A673 (cell line): Measurements from ENCODE around the gene GPRC5C. TPM values are rescaled to one million over a fixed set of nuclear protein-coding genes. Genes with fewer than 3 reads are reported as not detected.

Experiments
- BruUV-seq: library from RNA; stranded (reverse); fragments of 400-500 nt; replicated peaks from 2 replicates; lab custom pipeline; 2021; lab: Mats Ljungman, UMichigan
- CTCF ChIA-PET: fragments of 300-600 bp; sonication (Branson Sonifier 250); formaldehyde crosslinking; loops from one replicate; lab custom pipeline; 2022; ENCODE audit warnings: antibody characterized with exemption; lab: Charles Lee
- POLR2A ChIA-PET: fragments of 300-600 bp; sonication (Branson Sonifier 250); formaldehyde crosslinking; loops from one replicate; lab custom pipeline; 2022; ENCODE audit warnings: antibody characterized with exemption; ENCODE audit not compliant: low non-redundant PET; lab: Charles Lee
- DNase-seq: peaks from one replicate; pipeline ENCODE4 v3.0.0-alpha.2; 2015; ENCODE audit warnings: low spot score
- H3K27ac ChIP-seq: fragments of 200-600 bp; sonication (generic); 2 replicates; pipeline ENCODE4 v1.5.1; 2016; ENCODE audit warnings: mixed run types, low read depth, mild to moderate bottlenecking, mixed read lengths, antibody characterized with exemption, low read length; ENCODE audit not compliant: poor library complexity, severe bottlenecking
- H3K27me3 ChIP-seq: fragments of 200-600 bp; sonication (generic); replicated peaks from 2 replicates; pipeline ENCODE4 v1.6.1; 2017; ENCODE audit warnings: mixed run types, low read depth, mild to moderate bottlenecking, mixed read lengths, antibody characterized with exemption, low read length; ENCODE audit not compliant: insufficient read depth, poor library complexity
- H3K36me3 ChIP-seq: fragments of 200-600 bp; sonication (generic); 2 replicates; pipeline ENCODE4 v1.6.1; 2016; ENCODE audit warnings: mixed run types, mild to moderate bottlenecking, mixed read lengths, antibody characterized with exemption, low read length; ENCODE audit not compliant: insufficient read depth, poor library complexity, severe bottlenecking
- H3K4me1 ChIP-seq: fragments of 200-600 bp; sonication (generic); 2 replicates; pipeline ENCODE4 v1.6.1; 2017; ENCODE audit warnings: mixed run types, mild to moderate bottlenecking, mixed read lengths, antibody characterized with exemption, low read length; ENCODE audit not compliant: insufficient read depth, poor library complexity, severe bottlenecking
- H3K4me3 ChIP-seq: fragments of 200-600 bp; sonication (generic); 2 replicates; pipeline ENCODE4 v1.5.1; 2016; ENCODE audit warnings: low read depth, mixed run types, mild to moderate bottlenecking, mixed read lengths, low read length; ENCODE audit not compliant: poor library complexity, severe bottlenecking
- H3K9me3 ChIP-seq: fragments of 200-600 bp; sonication (generic); 2 replicates; pipeline ENCODE4 v1.6.1; 2016; ENCODE audit warnings: mixed run types, low read depth, mild to moderate bottlenecking, mixed read lengths, antibody characterized with exemption, low read length; ENCODE audit not compliant: poor library complexity, severe bottlenecking
- CTCF ChIP-seq: fragments of 300-800, 200-600 bp; sonication (generic); conservative IDR thresholded peaks from 2 replicates; pipeline ENCODE4 v1.5.1; 2017; ENCODE audit warnings: low read depth, mild to moderate bottlenecking, antibody characterized with exemption, low read length, moderate library complexity, mixed read lengths
- EZH2 ChIP-seq: fragments of 200-600 bp; sonication (generic); IDR thresholded peaks from 2 replicates; pipeline ENCODE4 v1.6.1; 2017; ENCODE audit warnings: borderline replicate concordance, low read depth, mild to moderate bottlenecking, mixed read lengths, antibody characterized with exemption, low read length; ENCODE audit not compliant: poor library complexity, severe bottlenecking
- intact Hi-C: fragments of 100-400 bp; cut with micrococcal nuclease; formaldehyde crosslinking; loops from one replicate; pipeline ENCODE4 v1.10.0; 2022; ENCODE audit not compliant: unreplicated experiment
- total RNA-seq: library from RNA; stranded (reverse); gene quantifications from 2 replicates; pipeline ENCODE4 v1.2.3, GENCODE V29; 2021

The GPRC5C gene
- total RNA-seq, 1 experiment from 2014 or later: not detected

GRCh38 chr17:74455025-74455545 is 23.2 kb downstream of the GPRC5C start:
- TF ChIP-seq CTCF (no peak), EZH2 (no peak)
- no peak overlapping the region for H3K4me3 ChIP-seq
- CTCF ChIA-PET: interaction anchor here (0.6 to 2.0 kb wide), 4 partner anchors 9 to 154 kb away, joined by 3 to 7 read pairs (median 4); partner anchors contain the start of gene GPR142
- no peaks in the 10 kb centered on the region for H3K36me3 ChIP-seq
- BruUV-seq: no TSS peak
- no peaks in the 10 kb centered on the region for H3K9me3 ChIP-seq
- intact Hi-C loops: loop anchor here (10.0 kb wide), 1 partner anchor 240 kb away; the partner anchor contains the start of gene TTYH2
- POLR2A ChIA-PET: no interaction called here
- peaks cover 43% of the 10 kb centered on the region for H3K4me1 ChIP-seq
- no peaks in the 10 kb centered on the region for H3K27me3 ChIP-seq
- H3K27ac ChIP-seq: peak overlapping the region; percentile 95
- DNase-seq: peak; percentile 48

- Histone ChIP-seq H3K27ac (peak overlapping the region; percentile 95), H3K27me3 (no peaks in the 10 kb centered on the region), H3K36me3 (no peaks in the 10 kb centered on the region), H3K4me3 (no peak overlapping the region), H3K4me1 (peaks cover 43% of the 10 kb centered on the region), H3K9me3 (no peaks in the 10 kb centered on the region)
- BruUV-seq: no TSS peak
- peak; percentile 23 for DNase-seq
- TF ChIP-seq EZH2 (no peak), CTCF (no peak)
- intact Hi-C loops: loop anchor here (10.0 kb wide), 1 partner anchor 241 kb away; the partner anchor contains the start of gene TTYH2
- CTCF ChIA-PET: interaction anchor here (0.6 to 2.0 kb wide), 3 partner anchors 8 to 88 kb away, joined by 3 to 7 read pairs (median 5); partner anchors contain the start of gene GPR142
- POLR2A ChIA-PET: no interaction called here
Measured at GRCh38 chr17:74455821-74456220, 23.9 kb downstream of the GPRC5C start.

- no TSS peak for BruUV-seq
- Histone ChIP-seq H3K4me3 (no peak overlapping the region), H3K4me1 (peaks cover 37% of the 10 kb centered on the region), H3K27ac (no peak overlapping the region), H3K36me3 (no peaks in the 10 kb centered on the region), H3K27me3 (no peaks in the 10 kb centered on the region), H3K9me3 (no peaks in the 10 kb centered on the region)
- TF ChIP-seq CTCF (peak; percentile 97), EZH2 (no peak)
- peak; percentile 81 for DNase-seq
- ChIA-PET CTCF (interaction anchor here (0.6 to 2.4 kb wide), 5 partner anchors 9 to 156 kb away, joined by 4 to 17 read pairs (median 4); partner anchors contain the start of gene GPR142), POLR2A (no interaction called here)
- intact Hi-C loops: loop anchor here (1.0 to 10.0 kb wide), 4 partner anchors 78 to 242 kb away; partner anchors contain the start of gene TTYH2
Measured at GRCh38 chr17:74457146-74457819, 25.4 kb downstream of the GPRC5C start.
